Neural progenitor cell (in vitro differentiated cells): ENCODE measurements around the gene HSDL2. TPM values are rescaled to one million over a fixed set of nuclear protein-coding genes. Genes with fewer than 3 reads are reported as not detected.

ENCODE experiments used
- DNase-seq: peaks from one replicate; pipeline ENCODE4 v3.0.0-alpha.2; 2016; ENCODE audit warnings: low spot score
- H2AFZ ChIP-seq: fragments of 200-600 bp; sonication (generic); replicated peaks from 2 replicates; pipeline ENCODE4 v1.6.1; 2016; ENCODE audit warnings: antibody characterized with exemption
- H3F3A ChIP-seq: fragments of 200-600 bp; sonication (generic); 2 replicates; pipeline ENCODE4 v1.6.1; 2016; ENCODE audit warnings: antibody characterized with exemption, low read depth
- H3K27ac ChIP-seq: fragments of 200-600 bp; sonication (generic); 2 replicates; pipeline ENCODE4 v1.5.1; 2016; ENCODE audit warnings: mild to moderate bottlenecking
- H3K27me3 ChIP-seq: fragments of 200-600 bp; sonication (generic); 2 replicates; pipeline ENCODE4 v1.6.1; 2016; ENCODE audit warnings: mild to moderate bottlenecking, moderate library complexity
- H3K36me3 ChIP-seq: fragments of 200-600 bp; sonication (generic); 2 replicates; pipeline ENCODE4 v1.5.1; 2016
- H3K4me1 ChIP-seq: fragments of 200-600 bp; sonication (generic); 2 replicates; pipeline ENCODE4 v1.6.1; 2016; ENCODE audit warnings: mixed run types
- H3K4me2 ChIP-seq: fragments of 200-600 bp; sonication (generic); 2 replicates; pipeline ENCODE4 v1.6.1; 2016
- H3K4me3 ChIP-seq: fragments of 200-600 bp; sonication (generic); 2 replicates; pipeline ENCODE4 v1.5.1; 2016
- H3K79me2 ChIP-seq: fragments of 200-600 bp; sonication (generic); 2 replicates; pipeline ENCODE4 v1.6.1; 2016; ENCODE audit warnings: low read depth
- H3K9ac ChIP-seq: fragments of 200-600 bp; sonication (generic); 2 replicates; pipeline ENCODE4 v1.6.1; 2016
- H3K9me3 ChIP-seq: fragments of 200-600 bp; sonication (generic); 2 replicates; pipeline ENCODE4 v1.5.1; 2016; ENCODE audit warnings: low read depth
- H4K20me1 ChIP-seq: fragments of 200-600 bp; sonication (generic); 2 replicates; pipeline ENCODE4 v1.6.1; 2016; ENCODE audit warnings: low read depth
- H3K27ac Mint-ChIP-seq: 3 replicates; pipeline ENCODE4 v1.8.0; 2021; ENCODE audit warnings: mixed read lengths
- H3K27me3 Mint-ChIP-seq: 2 replicates; pipeline ENCODE4 v1.8.0; 2022; ENCODE audit warnings: low read depth, mild to moderate bottlenecking, inconsistent platforms, moderate library complexity, mixed read lengths; ENCODE audit not compliant: insufficient read depth
- H3K36me3 Mint-ChIP-seq: 3 replicates; pipeline ENCODE4 v1.8.0; 2021; ENCODE audit warnings: mixed read lengths
- H3K4me1 Mint-ChIP-seq: 3 replicates; pipeline ENCODE4 v1.8.0; 2021; ENCODE audit warnings: mixed read lengths
- H3K4me3 Mint-ChIP-seq: 3 replicates; pipeline ENCODE4 v1.8.0; 2021; ENCODE audit warnings: mild to moderate bottlenecking, moderate library complexity, mixed read lengths
- H3K9me3 Mint-ChIP-seq: 3 replicates; pipeline ENCODE4 v1.8.0; 2020; ENCODE audit warnings: mixed read lengths
- CTCF ChIP-seq: fragments of 200-600 bp; sonication (generic); IDR thresholded peaks from 2 replicates; pipeline ENCODE4 v1.5.1; 2017; ENCODE audit warnings: antibody characterized with exemption, mild to moderate bottlenecking
- EZH2 ChIP-seq: fragments of 200-600 bp; sonication (generic); IDR thresholded peaks from 2 replicates; pipeline ENCODE4 v1.6.1; 2017; ENCODE audit warnings: antibody characterized with exemption, mild to moderate bottlenecking, moderate library complexity
- EZH2phosphoT487 ChIP-seq: fragments of 200-600 bp; sonication (generic); IDR thresholded peaks from 2 replicates; pipeline ENCODE4 v1.6.1; 2017; ENCODE audit warnings: antibody characterized with exemption
- total RNA-seq: library from RNA; depleted of rRNA; stranded (reverse); fragments of >200 nt; gene quantifications from 2 replicates; pipeline ENCODE4 v1.2.3, GENCODE V29; 2015; ENCODE audit warnings: low replicate concordance

HSDL2 gene
- total RNA-seq, 1 donor from 2014 or later: 23.8 TPM

- H3K27me3 ChIP-seq: no peaks in the 10 kb centered on the region
- Mint-ChIP-seq H3K36me3 (no peaks in the 10 kb centered on the region), H3K9me3 (no peaks in the 10 kb centered on the region), H3K27me3 (no peaks in the 10 kb centered on the region), H3K4me3 (no peak overlapping the region), H3K4me1 (peaks cover 4% of the 10 kb centered on the region), H3K27ac (no peak overlapping the region)
- H4K20me1 ChIP-seq: no peaks in the 10 kb centered on the region
- no peaks in the 10 kb centered on the region for H3K9me3 ChIP-seq
- no peak overlapping the region for H3K27ac ChIP-seq
- no peaks in the 10 kb centered on the region for H3F3A ChIP-seq
- no peak overlapping the region for H3K9ac ChIP-seq
- no peaks in the 10 kb centered on the region for H3K79me2 ChIP-seq
- no peak for DNase-seq
- H3K36me3 ChIP-seq: no peaks in the 10 kb centered on the region
- H3K4me1 ChIP-seq: no peaks in the 10 kb centered on the region
- H2AFZ ChIP-seq: peak overlapping the region; percentile 60
- peak overlapping the region; percentile 14 for H3K4me2 ChIP-seq
- TF ChIP-seq EZH2 (no peak), EZH2phosphoT487 (no peak), CTCF (no peak)
- H3K4me3 ChIP-seq: no peak overlapping the region
Observed at GRCh38 chr9:112349008-112349333, 30.9 kb upstream of the HSDL2 start.

GRCh38 chr9:112351184-112351583 is 28.7 kb upstream of the HSDL2 start:
- no peak for TF ChIP-seq CTCF
- Mint-ChIP-seq H3K4me3 (no peak overlapping the region), H3K9me3 (no peaks in the 10 kb centered on the region), H3K27ac (no peak overlapping the region), H3K27me3 (no peaks in the 10 kb centered on the region), H3K36me3 (no peaks in the 10 kb centered on the region), H3K4me1 (peaks cover 4% of the 10 kb centered on the region)
- no peak overlapping the region for H3K27ac ChIP-seq
- H3K36me3 ChIP-seq: no peaks in the 10 kb centered on the region
- H3K9me3 ChIP-seq: no peaks in the 10 kb centered on the region
- H2AFZ ChIP-seq: no peak overlapping the region
- H3K9ac ChIP-seq: no peak overlapping the region
- H4K20me1 ChIP-seq: no peaks in the 10 kb centered on the region
- H3K4me2 ChIP-seq: no peak overlapping the region
- no peaks in the 10 kb centered on the region for H3F3A ChIP-seq
- H3K4me1 ChIP-seq: no peaks in the 10 kb centered on the region
- H3K27me3 ChIP-seq: no peaks in the 10 kb centered on the region
- H3K79me2 ChIP-seq: no peaks in the 10 kb centered on the region
- H3K4me3 ChIP-seq: no peak overlapping the region
- no peak for DNase-seq

GRCh38 chr9:112352209-112352608 is 27.7 kb upstream of the HSDL2 start:
- TF ChIP-seq CTCF (no peak), EZH2 (no peak), EZH2phosphoT487 (no peak)
- H3F3A ChIP-seq: no peaks in the 10 kb centered on the region
- no peak for DNase-seq
- no peak overlapping the region for H2AFZ ChIP-seq
- H3K27ac Mint-ChIP-seq: no peak overlapping the region
- H3K27me3 Mint-ChIP-seq: no peaks in the 10 kb centered on the region
- H3K9ac ChIP-seq: no peak overlapping the region
- H3K4me3 Mint-ChIP-seq: no peak overlapping the region
- H3K9me3 Mint-ChIP-seq: no peaks in the 10 kb centered on the region
- no peak overlapping the region for H3K4me3 ChIP-seq
- H3K27ac ChIP-seq: no peak overlapping the region
- no peaks in the 10 kb centered on the region for H3K9me3 ChIP-seq
- no peaks in the 10 kb centered on the region for H4K20me1 ChIP-seq
- H3K4me1 ChIP-seq: no peaks in the 10 kb centered on the region
- H3K36me3 ChIP-seq: no peaks in the 10 kb centered on the region
- no peak overlapping the region for H3K4me2 ChIP-seq
- no peaks in the 10 kb centered on the region for H3K27me3 ChIP-seq
- peaks cover 4% of the 10 kb centered on the region for H3K4me1 Mint-ChIP-seq
- H3K79me2 ChIP-seq: no peaks in the 10 kb centered on the region
- no peaks in the 10 kb centered on the region for H3K36me3 Mint-ChIP-seq
